ENCODE data around the gene ZNF165. TPM values are rescaled to one million over a fixed set of nuclear protein-coding genes. Genes with fewer than 3 reads are reported as not detected.

ZNF165 gene
- total and polyA plus RNA-seq, 2 of the 4 experiments (the other 2 are of a cell fraction), result 0.07 to 0.36 TPM

GRCh38 chr6:28136585-28137504 lies 56.5 kb downstream of the ZNF165 start (continued):
- TF ChIP-seq NFE2L2 (IDR thresholded peaks at IDR 0.05; ENCODE audit: low read depth, low read length), result no peak
- TF ChIP-seq POLR2A (IDR thresholded peaks at IDR 0.05; ENCODE audit: low read depth, low read length), result peak; percentile 72
- TF ChIP-seq RCOR1 (IDR thresholded peaks at IDR 0.05; ENCODE audit: insufficient replicate concordance, low read length), result peak; percentile 84
- no peak for TF ChIP-seq CEBPB (IDR thresholded peaks at IDR 0.05; ENCODE audit: low read depth, low read length)

- Histone ChIP-seq H3K36me3 (ENCODE audit: control insufficient read depth, insufficient read depth, low read length) (no peaks in the 10 kb centered on the region; the same call in 1 of the 2 replicates), H4K20me1 (ENCODE audit: insufficient read depth, low read length) (no peaks in the 10 kb centered on the region), H3K18ac (ENCODE audit: low read depth, low read length) (peak overlapping the region; percentile 63), H3K79me1 (ENCODE audit: low read depth in 1 of 2, low read length in 2 of 2) (peaks cover 3 to 34% of the 10 kb centered on the region in 2 experiments; a peak in 3 of 4 replicates), H3K9ac (ENCODE audit: low read depth, low read length) (peak overlapping the region; percentile 73), H3K4me2 (ENCODE audit: low read depth, low read length) (peak overlapping the region; percentile 88), H2BK20ac (ENCODE audit: low read depth, low read length) (no peak overlapping the region), H3K56ac (ENCODE audit: extremely low read depth, insufficient read depth, low read length) (peak overlapping the region; percentile 72), H3K27ac (ENCODE audit: insufficient read depth, low read length) (peak overlapping the region; percentile 75), H2AK9ac (replicated peaks; ENCODE audit: low read depth, low read length, poor library complexity) (peak overlapping the region; percentile 56), H3K4ac (ENCODE audit: low read depth, low read length) (peak overlapping the region; percentile 76), H2BK15ac (ENCODE audit: low read depth, low read length) (peak overlapping the region; percentile 27; the same call in 2 of the 3 replicates), H2AFZ (replicated peaks; ENCODE audit: low read length, poor library complexity) (peak overlapping the region; percentile 97), H3K9me3 (ENCODE audit: control insufficient read depth, insufficient read depth, low read length) (no peaks in the 10 kb centered on the region), H3K14ac (replicated peaks; ENCODE audit: low read depth, low read length) (peak overlapping the region; percentile 75), H2BK5ac (ENCODE audit: low read depth, low read length, poor library complexity, severe bottlenecking) (peak overlapping the region; percentile 44), H3K23ac (ENCODE audit: low read depth, low read length) (peak overlapping the region; percentile 70), H4K8ac (ENCODE audit: low read depth in 2 of 2, low read length in 2 of 2) (peak overlapping the region; percentile 68 to 84), H3K9me1 (ENCODE audit: insufficient read depth, low read length) (no peaks in the 10 kb centered on the region), H3K27me3 (ENCODE audit: control insufficient read depth, insufficient read depth, low read length) (no peaks in the 10 kb centered on the region), H3K4me1 (ENCODE audit: control insufficient read depth, insufficient read depth, low read length) (peaks cover 2% of the 10 kb centered on the region; the same call in 1 of the 2 replicates), H2BK120ac (ENCODE audit: low read depth, low read length) (0 out of 2 replicates have a peak overlapping the region, but pooled peaks have one; percentile 28), H4K91ac (ENCODE audit: insufficient read depth, low read depth, low read length) (peak overlapping the region; percentile 75), H4K5ac (ENCODE audit: low read depth, low read length) (peak overlapping the region; percentile 86), H2AK5ac (ENCODE audit: low read depth, low read length) (peak overlapping the region; percentile 37; the same call in 1 of the 2 replicates), H3K4me3 (ENCODE audit: insufficient read depth, low read depth, low read length) (peak overlapping the region; percentile 95)
- ATAC-seq (ENCODE audit: low read depth) (no peak), DNase-seq (peak; percentile 14)
- BruUV-seq (replicated peaks), result no TSS peak
- POLR2A ChIA-PET (ENCODE audit: unreplicated experiment), result interaction anchor here (0.6 kb wide), 1 partner anchor 775 kb away, joined by 4 read pairs; no protein-coding TSS in a partner anchor
- dilution Hi-C loops (cut with HindIII; ENCODE audit: low sequenced_read_pairs, unreplicated experiment), result no loop called here
- intact Hi-C loops (cut with micrococcal nuclease), result loop anchor here (2.0 to 5.0 kb wide), 3 partner anchors 75 to 260 kb away; partner anchors contain the start of genes ZSCAN12 and ZSCAN26
- in situ Hi-C loops (cut with MboI; ENCODE audit: low sequenced_read_pairs), result no loop called here
- no CpG with 5 or more reads among the region's 6 CpGs for WGBS, 2 experiments (ENCODE audit: extremely low coverage in 2 of 2, insufficient read length in 1 of 2)
- TF ChIP-seq BHLHE40 (IDR thresholded peaks at IDR 0.05; ENCODE audit: low read depth, low read length), result no peak
- no peak for TF ChIP-seq RFX5 (IDR thresholded peaks at IDR 0.05; ENCODE audit: low read depth, low read length)
- TF ChIP-seq RCOR1 (IDR thresholded peaks at IDR 0.05; ENCODE audit: insufficient replicate concordance, low read length), result no peak
- no peak for TF ChIP-seq NFE2L2 (IDR thresholded peaks at IDR 0.05; ENCODE audit: low read depth, low read length)
- no peak for TF ChIP-seq FOS (IDR thresholded peaks at IDR 0.05; ENCODE audit: low read depth, low read length)
- no peak for TF ChIP-seq ELK1 (IDR thresholded peaks at IDR 0.05; ENCODE audit: borderline replicate concordance, low read depth, low read length)
- no peak for TF ChIP-seq SMC3 (IDR thresholded peaks at IDR 0.05; ENCODE audit: low read depth, low read length)
- no peak for TF ChIP-seq CTCF (conservative IDR thresholded peaks at IDR 0.05; ENCODE audit: low read depth, low read length)
- CTCF ChIA-PET, result no interaction called here
Observed at GRCh38 chr6:28137505-28137981, 57.2 kb downstream of the ZNF165 start.

All from IMR-90 (cell line).